ENCODE data around the gene CCDC136. TPM values are rescaled to one million over a fixed set of nuclear protein-coding genes. Genes with fewer than 3 reads are reported as not detected.

The CCDC136 gene
- total RNA-seq, 1 donor from 2014 or later: 6.5 TPM

GRCh38 chr7:128774921-128775320 is 16.8 kb upstream of the CCDC136 start:
- intact Hi-C loops (cut with micrococcal nuclease): no loop called here
- ATAC-seq (peak; percentile 10), DNase-seq (no peak)

DNA sequence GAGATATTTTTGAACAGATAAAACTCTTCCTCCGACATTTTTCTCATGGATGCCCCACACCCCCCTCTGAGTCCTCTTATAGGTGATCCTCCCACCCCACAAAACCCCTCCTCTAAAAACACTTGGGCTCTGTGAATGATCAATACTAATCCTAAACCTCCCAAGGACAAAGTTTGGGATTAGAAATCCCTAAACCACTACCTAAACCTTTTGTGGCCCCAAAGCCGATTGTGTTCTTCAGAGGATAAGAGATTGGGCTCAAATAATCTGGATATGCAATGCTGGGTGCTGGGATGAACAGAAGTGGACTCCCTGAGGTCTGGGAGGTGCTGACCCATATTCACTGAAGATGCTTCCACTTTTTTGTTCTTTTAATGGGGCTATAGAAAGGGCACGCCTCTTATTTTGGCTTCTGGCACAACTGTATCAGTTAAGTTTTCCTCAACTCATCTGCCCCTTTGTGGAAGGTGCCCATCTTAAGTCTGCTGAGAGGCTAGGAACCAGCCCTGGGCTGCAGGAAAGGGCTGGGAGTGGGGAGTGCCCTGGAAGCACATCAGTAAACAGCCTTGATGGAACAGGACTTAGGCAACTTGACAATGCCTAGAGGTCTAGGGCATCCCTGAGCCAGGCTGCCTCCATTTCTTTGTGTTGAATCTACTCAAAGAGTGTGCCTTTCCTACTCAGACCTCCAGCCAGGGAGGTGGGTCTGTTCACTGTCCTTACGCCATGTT is 15.9 kb upstream of the CCDC136 start, which contains the start of gene OPN1SW:
TSS of gene OPN1SW (minus strand) at position 51 of the 731 bp plus-strand sequence. CDS start at position 38, 13 bp downstream.
- ATAC-seq (no peak), DNase-seq (no peak)
- intact Hi-C loops (cut with micrococcal nuclease): no loop called here

- ATAC-seq: no peak
- intact Hi-C loops (cut with micrococcal nuclease): no loop called here
- DNase-seq: no peak
These were observed 14.3 kb upstream of the CCDC136 start for GRCh38 chr7:128777156-128778123.

GRCh38 chr7:128778946-128779345 is 12.8 kb upstream of the CCDC136 start:
- no peak for ATAC-seq
- DNase-seq: no peak
- intact Hi-C loops (cut with micrococcal nuclease): no loop called here

- no peak for DNase-seq
- intact Hi-C loops (cut with micrococcal nuclease): no loop called here
- ATAC-seq: peak; percentile 45
These were observed 10.6 kb upstream of the CCDC136 start for GRCh38 chr7:128781126-128781525.

- intact Hi-C loops (cut with micrococcal nuclease): no loop called here
- ATAC-seq (no peak), DNase-seq (no peak)
These were observed 9.9 kb upstream of the CCDC136 start for GRCh38 chr7:128781851-128782250.

- intact Hi-C loops (cut with micrococcal nuclease): no loop called here
- DNase-seq: peak; percentile 91
- peak; percentile 96 for ATAC-seq
These were observed 8.5 kb upstream of the CCDC136 start for GRCh38 chr7:128783143-128783861.

GRCh38 chr7:128785738-128786137 is 6.0 kb upstream of the CCDC136 start:
- intact Hi-C loops (cut with micrococcal nuclease): no loop called here
- ATAC-seq: no peak
- DNase-seq: no peak

GRCh38 chr7:128788446-128789412 is 3.0 kb upstream of the CCDC136 start:
- DNase-seq (no peak), ATAC-seq (no peak)
- intact Hi-C loops (cut with micrococcal nuclease): no loop called here

DNA sequence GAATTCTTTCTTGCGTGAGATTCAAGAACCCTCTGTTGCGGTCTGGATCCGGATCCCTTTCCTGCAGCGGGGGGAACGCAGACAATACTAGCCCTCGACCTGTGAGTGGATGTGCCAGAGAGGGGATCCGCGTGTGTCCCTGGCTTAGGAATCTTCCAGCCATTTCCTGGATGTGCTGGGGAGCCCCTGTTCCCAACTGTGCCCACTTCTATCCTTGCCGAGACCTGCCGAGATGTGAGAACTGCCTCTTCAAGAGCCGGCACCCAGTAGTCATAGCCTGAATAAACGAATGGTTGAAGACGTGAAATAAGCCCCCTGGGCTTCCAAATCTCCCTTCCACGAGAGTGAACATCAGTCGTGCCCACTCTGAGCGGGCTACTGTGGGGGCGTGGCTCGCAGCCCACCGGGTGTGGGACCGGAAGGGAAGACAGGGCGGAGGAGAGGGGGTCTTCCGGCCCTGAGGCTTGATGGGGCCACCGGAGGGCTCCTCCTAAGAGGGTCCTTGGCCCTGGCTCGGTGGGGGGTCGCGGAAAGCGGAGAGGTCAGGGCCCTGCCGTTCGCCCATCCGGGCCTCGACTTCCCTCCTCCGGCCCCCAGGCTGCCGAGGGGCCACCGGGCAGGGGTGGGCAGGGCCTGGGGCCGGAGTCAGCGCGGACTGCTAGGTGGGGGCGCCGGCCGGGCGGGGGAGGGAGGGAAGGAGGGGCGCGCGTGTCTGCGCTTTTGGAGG is 1.3 kb upstream of the CCDC136 start:
- DNase-seq (no peak), ATAC-seq (peak; percentile 35)
- intact Hi-C loops (cut with micrococcal nuclease): no loop called here

DNA sequence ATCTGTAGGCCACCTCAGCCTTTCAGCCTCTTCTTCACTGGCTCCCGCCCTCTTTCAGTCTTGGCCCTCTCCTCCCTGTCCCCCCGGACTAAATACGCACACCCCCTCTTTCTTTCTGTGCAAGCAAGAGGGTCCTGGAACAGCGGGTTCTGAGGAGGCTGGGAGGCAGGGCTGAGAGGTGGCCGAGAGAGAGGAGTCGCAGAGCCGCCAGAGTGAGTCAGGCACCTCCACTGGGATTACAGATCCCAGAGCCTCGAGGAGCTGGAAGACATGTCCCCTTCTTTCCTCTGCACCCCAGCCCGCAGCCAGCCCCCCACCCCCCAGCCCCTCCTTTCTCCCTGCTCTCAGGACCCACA is 182 bp downstream of the CCDC136 start:
- ATAC-seq: peak; percentile 15
- intact Hi-C loops (cut with micrococcal nuclease): no loop called here
- DNase-seq: no peak

DNA sequence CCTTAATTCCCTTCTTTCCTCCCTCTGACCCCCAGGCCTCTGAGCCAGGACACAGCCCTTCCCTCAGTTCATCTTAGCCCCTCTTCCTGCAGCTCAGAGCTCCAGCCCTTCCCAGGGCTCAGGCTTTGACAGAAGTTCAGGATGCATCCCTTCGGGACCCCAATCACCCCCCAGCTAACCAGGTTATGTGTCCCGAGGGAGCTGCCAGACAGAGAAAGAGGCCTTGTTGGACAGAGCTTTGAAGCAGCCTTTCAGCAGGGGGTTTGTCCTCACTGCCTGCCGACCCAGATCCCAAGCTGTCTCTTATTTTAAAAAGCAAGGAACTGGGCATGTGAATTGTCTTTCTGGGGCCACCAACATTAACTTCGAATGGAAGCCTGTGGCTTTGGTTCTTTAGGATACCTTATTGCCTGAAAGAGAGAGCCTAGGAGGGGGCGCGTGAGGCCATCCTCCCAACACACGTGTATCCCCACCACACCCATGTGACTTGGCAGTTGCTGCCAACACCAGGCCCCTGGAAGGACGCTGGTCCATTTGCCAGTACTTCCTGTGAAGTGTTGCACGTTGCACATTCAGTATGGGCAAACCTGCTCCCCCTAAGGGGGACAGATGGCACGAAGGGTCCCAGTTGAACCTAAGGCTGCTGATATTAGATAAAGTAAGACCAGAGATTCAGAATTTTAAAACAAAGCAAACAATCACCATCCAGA is 858 bp downstream of the CCDC136 start:
- intact Hi-C loops (cut with micrococcal nuclease): no loop called here
- ATAC-seq: peak; percentile 43

GRCh38 chr7:128793181-128793547 is 1.4 kb downstream of the CCDC136 start:
- DNase-seq (no peak), ATAC-seq (no peak)
- intact Hi-C loops (cut with micrococcal nuclease): no loop called here

More for the DNA sequence above, 858 bp downstream of the CCDC136 start:
- DNase-seq: peak; percentile 59

DNA sequence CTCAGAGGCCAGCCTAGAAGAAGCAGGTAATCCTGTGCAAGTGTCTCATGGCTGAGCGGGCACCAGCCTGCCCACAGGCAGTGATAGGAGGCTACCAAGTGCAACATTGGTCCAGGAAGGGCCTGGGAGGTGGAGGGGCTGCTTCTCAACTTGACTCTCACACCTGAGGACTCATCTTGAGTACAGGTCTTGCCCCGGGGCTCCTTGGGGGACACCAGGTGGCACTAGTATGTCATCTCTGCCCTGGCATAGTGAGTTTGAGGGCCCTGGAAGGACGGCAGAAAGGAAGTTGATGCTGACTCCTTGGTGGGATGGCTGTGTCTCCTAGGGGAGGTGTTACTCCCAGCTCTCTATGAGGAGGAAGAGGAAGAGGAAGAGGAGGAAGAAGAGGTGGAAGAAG is 2.3 kb downstream of the CCDC136 start:
- DNase-seq: no peak
- no peak for ATAC-seq
- intact Hi-C loops (cut with micrococcal nuclease): no loop called here

DNA sequence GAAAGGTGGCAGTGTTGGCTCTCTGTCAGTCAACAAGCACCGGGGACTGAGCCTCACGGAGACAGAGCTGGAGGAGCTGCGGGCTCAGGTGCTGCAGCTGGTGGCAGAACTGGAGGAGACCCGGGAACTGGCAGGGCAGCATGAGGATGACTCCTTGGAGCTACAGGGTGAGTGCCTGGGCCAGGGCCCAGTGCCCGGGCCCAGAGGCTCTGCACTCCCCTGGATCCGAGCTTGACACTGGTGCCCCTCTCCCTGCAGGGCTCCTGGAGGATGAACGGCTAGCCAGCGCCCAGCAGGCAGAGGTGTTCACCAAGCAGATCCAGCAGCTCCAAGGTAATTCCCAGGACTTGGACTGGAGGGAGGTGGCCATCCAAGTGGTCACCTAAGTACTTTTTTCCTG is 2.7 kb downstream of the CCDC136 start:
- intact Hi-C loops (cut with micrococcal nuclease): no loop called here
- DNase-seq (no peak), ATAC-seq (no peak)

GRCh38 chr7:128795129-128795528 is 3.4 kb downstream of the CCDC136 start:
- intact Hi-C loops (cut with micrococcal nuclease): no loop called here
- DNase-seq: no peak
- no peak for ATAC-seq

DNA sequence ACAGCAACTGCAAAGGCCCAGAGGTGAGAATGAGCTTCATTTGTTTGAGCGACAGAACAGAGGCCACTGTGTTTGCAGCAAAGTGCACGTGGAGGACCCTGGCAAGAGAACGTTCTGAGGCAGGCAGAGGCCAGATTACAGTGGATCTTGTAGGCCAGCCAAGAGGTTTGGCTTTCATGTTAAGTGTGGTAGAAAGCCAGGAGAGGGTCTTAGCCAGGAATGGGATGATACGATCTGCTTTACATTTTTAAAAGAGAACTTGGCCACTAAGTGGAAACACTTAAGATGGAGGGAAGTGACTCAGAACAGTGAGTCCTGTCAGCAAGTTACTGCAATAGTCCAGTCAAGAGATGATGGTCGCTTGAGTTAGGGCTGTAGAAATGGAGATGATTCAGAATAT is 4.6 kb downstream of the CCDC136 start:
- DNase-seq (no peak), ATAC-seq (no peak)
- intact Hi-C loops (cut with micrococcal nuclease): no loop called here
